DMS 273 treated with DMSO at 0.1 percent for 48 hours (cell line): ENCODE data around the gene KNTC1.
"Not testable (repeated sequence)": the region's sequence is repeated elsewhere in the genome, so short reads cannot be mapped to it uniquely, and the experiment has no call there.

Source experiments
- DNase-seq: peaks from one replicate; lab custom pipeline; 2025; lab: John Stamatoyannopoulos, UW

KNTC1 gene

DNA sequence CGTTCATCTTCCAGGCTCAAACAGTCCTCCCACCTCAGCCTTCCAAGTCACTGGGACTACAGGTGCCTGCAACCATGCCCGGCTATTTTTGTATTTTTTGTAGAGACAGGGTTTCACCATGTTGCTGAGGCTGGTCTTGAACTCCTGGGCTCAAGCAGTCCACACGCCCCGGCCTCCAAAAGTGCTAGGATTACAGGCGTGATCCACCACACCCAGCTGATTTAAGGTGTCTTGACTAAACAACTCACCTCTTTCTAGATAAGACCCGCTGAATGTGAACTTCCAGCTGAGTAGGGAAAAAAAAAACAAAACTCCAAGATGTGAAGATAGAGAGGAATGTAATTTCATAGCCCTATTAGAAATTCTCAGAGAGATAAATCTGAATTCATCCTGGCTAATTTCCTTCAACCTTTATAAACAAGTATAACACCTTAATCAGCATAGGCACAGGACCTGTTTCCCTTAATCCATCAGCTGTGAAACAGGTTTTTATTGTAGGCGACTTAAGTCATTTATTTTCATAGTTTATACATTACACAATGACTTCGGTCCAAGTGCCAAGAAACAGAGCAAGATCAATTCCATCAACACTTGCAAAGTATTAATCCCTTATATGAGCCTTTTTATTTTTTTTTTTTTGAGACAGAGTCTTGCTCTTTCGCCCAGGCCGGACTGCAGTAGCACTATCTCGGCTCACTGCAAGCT is 124.6 kb downstream of the KNTC1 start:
- no peak for DNase-seq

GRCh38 chr12:122653291-122653690 is 126.2 kb downstream of the KNTC1 start:
- DNase-seq, result not testable (repeated sequence)

DNA sequence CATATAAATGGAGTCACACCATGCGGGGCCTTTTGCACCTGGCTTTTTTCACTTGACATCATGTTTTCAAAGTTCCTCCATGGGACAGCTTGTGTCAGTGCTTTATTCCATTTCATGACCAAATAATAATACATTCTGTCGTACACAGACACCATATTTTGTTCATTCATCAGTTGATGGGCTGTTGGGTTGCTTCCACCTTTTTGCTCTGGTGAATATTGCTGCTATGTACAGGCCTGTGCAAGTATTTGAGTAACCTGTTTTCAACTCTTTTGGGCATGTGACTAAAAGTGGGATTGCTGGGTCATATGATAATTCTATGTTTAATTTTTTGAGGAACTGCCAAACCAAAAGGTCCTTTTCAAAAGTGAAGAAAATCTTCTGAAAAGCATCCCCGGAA is 129.2 kb downstream of the KNTC1 start:
- no peak for DNase-seq

GRCh38 chr12:122659579-122659978 is 132.5 kb downstream of the KNTC1 start:
- DNase-seq, result no peak

- no peak for DNase-seq
Observed at GRCh38 chr12:122661246-122661645, 134.2 kb downstream of the KNTC1 start.

DNA sequence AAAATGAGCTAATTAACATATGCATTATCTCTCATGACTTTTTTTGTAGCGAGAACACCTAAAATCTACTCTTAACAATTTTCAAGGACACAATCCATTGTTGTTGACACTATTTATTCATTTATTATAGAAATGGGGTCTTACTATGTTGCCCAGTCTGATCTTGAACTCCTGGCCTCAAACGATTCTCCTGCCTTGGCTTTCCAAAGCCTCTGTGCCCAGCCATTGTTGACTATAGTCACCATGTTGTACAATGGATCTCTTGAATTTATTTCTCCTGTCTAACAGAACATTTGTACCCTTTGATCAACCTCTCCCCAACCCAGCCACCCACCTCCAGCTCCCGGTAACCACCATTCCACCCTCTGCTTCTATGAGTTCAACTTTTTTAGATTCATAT is 134.9 kb downstream of the KNTC1 start:
- DNase-seq, result no peak

- no peak for DNase-seq
Observed at GRCh38 chr12:122665349-122665748, 138.3 kb downstream of the KNTC1 start.

DNA sequence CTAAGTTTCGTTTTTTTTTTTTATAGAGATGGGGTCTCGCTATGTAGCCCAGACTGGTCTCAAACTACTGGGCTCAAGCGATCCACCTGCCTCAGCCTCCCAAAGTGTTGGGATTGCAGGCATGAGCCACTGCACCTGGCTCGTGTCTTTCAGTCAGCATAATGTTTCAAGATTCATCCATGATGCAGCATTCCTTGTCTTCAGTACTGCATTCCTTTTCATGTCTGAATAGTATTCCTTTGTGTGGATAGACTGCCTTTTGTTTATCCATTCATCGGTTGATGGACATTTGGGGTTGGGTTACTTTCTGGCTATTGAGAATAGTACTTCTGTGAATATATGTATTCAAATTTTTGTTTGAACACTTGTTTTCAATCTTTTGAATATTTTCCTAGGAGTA is 138.7 kb downstream of the KNTC1 start:
- DNase-seq, result no peak

DNA sequence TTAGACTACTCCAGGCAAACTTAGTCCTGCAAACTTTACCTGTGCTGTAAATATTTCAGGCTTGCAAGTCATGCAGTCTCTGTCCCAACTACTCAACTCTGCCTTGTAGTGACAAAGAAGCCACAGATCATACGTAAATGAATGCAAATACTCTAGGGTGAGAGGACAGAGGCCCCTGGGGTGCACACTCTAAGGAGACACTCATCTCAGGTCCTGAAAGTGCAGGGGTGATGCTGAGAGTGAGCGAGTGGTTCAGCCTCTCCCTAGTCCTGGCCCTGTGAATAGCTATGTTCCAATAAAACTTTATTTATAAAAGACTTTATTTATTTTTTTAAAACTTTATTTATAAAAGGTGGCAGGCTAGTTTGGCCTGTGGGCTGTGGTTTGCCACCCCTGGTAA is 141.2 kb downstream of the KNTC1 start:
- DNase-seq, result no peak

GRCh38 chr12:122669397-122670070 is 142.5 kb downstream of the KNTC1 start:
- DNase-seq, result no peak

DNA sequence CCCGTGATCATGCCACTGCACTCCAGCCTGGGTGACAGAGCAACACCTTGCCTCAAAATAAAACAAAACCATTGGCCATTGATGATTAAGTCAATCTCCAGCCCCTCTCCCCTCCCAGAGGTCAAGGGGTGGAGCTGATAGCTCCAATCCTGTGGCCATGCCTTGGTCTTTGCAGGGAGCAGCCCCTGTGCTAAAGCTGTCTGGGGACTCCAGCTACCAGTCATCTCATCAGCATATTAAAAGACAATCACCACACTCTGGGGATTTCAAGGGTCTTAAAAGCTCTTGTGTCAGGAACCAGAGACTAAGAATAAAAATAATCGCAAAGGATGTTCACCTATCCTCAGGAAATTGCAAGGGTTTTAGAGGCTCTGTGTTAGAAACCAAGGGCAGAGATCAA is 145.5 kb downstream of the KNTC1 start:
- DNase-seq, result no peak
